SK-N-SH (cell line): Measurements from ENCODE around the gene STX7.

Experiments used
- CTCF ChIP-seq: fragments of 200-600 bp; sonication (generic); IDR thresholded peaks from 2 replicates; pipeline ENCODE4 v1.6.1; 2017; ENCODE audit warnings: antibody characterized with exemption, mild to moderate bottlenecking, moderate library complexity
- EP300 ChIP-seq, 2 experiments: IDR thresholded peaks; 2 replicates each; pipeline versions ENCODE4 v1.4.0 to v1.6.1; 2012; ENCODE audit warnings: borderline replicate concordance in 1 of 2, low read depth in 1 of 2, low read length in 1 of 2
- EZH2phosphoT487 ChIP-seq: fragments of 200-600 bp; sonication (generic); IDR thresholded peaks from 2 replicates; pipeline ENCODE4 v1.6.1; 2017; ENCODE audit warnings: low read depth, mixed run types, mild to moderate bottlenecking, antibody characterized with exemption, moderate library complexity, borderline replicate concordance
- MAX ChIP-seq: IDR thresholded peaks from 2 replicates; pipeline ENCODE4 v1.4.0; 2012; ENCODE audit warnings: low read depth
- MXI1 ChIP-seq: IDR thresholded peaks from 2 replicates; pipeline ENCODE4 v1.6.1; 2012; ENCODE audit warnings: mild to moderate bottlenecking, low read depth, low read length, improper control_type of control experiment
- PBX3 ChIP-seq: IDR thresholded peaks from 2 replicates; pipeline ENCODE4; 2012
- POLR2AphosphoS5 ChIP-seq: IDR thresholded peaks from 2 replicates; pipeline ENCODE4 v1.6.1; 2012; ENCODE audit warnings: low read depth, low read length
- RCOR1 ChIP-seq: fragments of 150-350 bp; IDR thresholded peaks from 2 replicates; pipeline ENCODE4 v1.6.1; 2017; ENCODE audit warnings: antibody characterized with exemption, low read length
- REST ChIP-seq: IDR thresholded peaks from 2 replicates; pipeline ENCODE4 v1.6.1; 2012; ENCODE audit warnings: mild to moderate bottlenecking, low read depth, low read length, moderate library complexity
- RFX5 ChIP-seq: IDR thresholded peaks from 2 replicates; pipeline ENCODE4 v1.6.1; 2012; ENCODE audit warnings: mild to moderate bottlenecking, improper control_type of control experiment, low read length
- TAF1 ChIP-seq: IDR thresholded peaks from 2 replicates; pipeline ENCODE4 v1.6.1; 2012; ENCODE audit warnings: low read depth, mild to moderate bottlenecking, low read length, moderate library complexity, borderline replicate concordance
- TEAD4 ChIP-seq: IDR thresholded peaks from 2 replicates; pipeline ENCODE4 v1.4.0; 2012; ENCODE audit warnings: mild to moderate bottlenecking, borderline replicate concordance; ENCODE audit not compliant: insufficient read depth
- ZBTB33 ChIP-seq: IDR thresholded peaks from 2 replicates; pipeline ENCODE4 v1.4.0; 2012; ENCODE audit warnings: low read depth, borderline replicate concordance

- TF ChIP-seq MXI1 (no peak), CTCF (no peak), POLR2AphosphoS5 (no peak), EP300 (IDR thresholded peaks at IDR 0.05; ENCODE audit: borderline replicate concordance in 1 of 2, low read depth in 1 of 2, low read length in 1 of 2) (no peak), TAF1 (no peak), ZBTB33 (no peak), RCOR1 (no peak), EZH2phosphoT487 (no peak), RFX5 (no peak), REST (no peak), MAX (no peak), TEAD4 (no peak), PBX3 (no peak)
Measured at GRCh38 chr6:132513831-132514545, 1.1 kb upstream of the STX7 start.
